Measurements from ENCODE around the gene CNKSR1. TPM values are rescaled to one million over a fixed set of nuclear protein-coding genes. Genes with fewer than 3 reads are reported as not detected.
A peak's percentile ranks its signal among the peaks of the same experiment; 100 is the strongest.

CNKSR1 gene
- total and polyA plus RNA-seq, 2 donors (not counting 1 experiment from before 2014, with no cell fraction given) = 3.7 to 5.8 TPM

GRCh38 chr1:26162220-26162709, 15.0 kb upstream of the CNKSR1 start:
- H3K4me3 ChIP-seq (ENCODE audit: control extremely low read depth in 1 of 5, extremely low read depth in 1 of 5, insufficient read depth in 1 of 5, low read depth in 2 of 5, low read length in 4 of 5) = peak overlapping the region in 3 of 5 experiments; percentile 23 to 47 (median 27)
- ChIA-PET POLR2A (no interaction called here), CTCF (interaction anchor here (0.9 to 2.1 kb wide), 4 partner anchors 9 to 57 kb away, joined by 3 to 8 read pairs (median 6); no protein-coding TSS in a partner anchor)
- Mint-ChIP-seq H3K27ac (no peak overlapping the region), H3K4me3 (peak overlapping the region; percentile 75), H3K4me1 (peaks cover 12% of the 10 kb centered on the region), H3K9me3 (ENCODE audit: insufficient read depth) (no peaks in the 10 kb centered on the region), H3K27me3 (peaks cover 24% of the 10 kb centered on the region)
- peaks cover 23% of the 10 kb centered on the region in 2 donors for H3K4me1 ChIP-seq (ENCODE audit: control insufficient read depth in 2 of 2, insufficient read depth in 2 of 2, low read length in 2 of 2)
- H3K79me2 ChIP-seq (ENCODE audit: control insufficient read depth, insufficient read depth, low read length) = no peaks in the 10 kb centered on the region
- ATAC-seq (ENCODE audit: low read depth) = no peak
- DNase-seq = no peak
- no peaks in the 10 kb centered on the region for H4K20me1 ChIP-seq (ENCODE audit: control insufficient read depth, insufficient read depth, low read length, poor library complexity, severe bottlenecking)
- H3K27me3 ChIP-seq (replicated peaks in 1 of 4; ENCODE audit: control extremely low read depth in 1 of 4, control insufficient read depth in 3 of 4, insufficient read depth in 4 of 4, low read length in 3 of 4) = peaks cover 0 to 58% (median 22%) of the 10 kb centered on the region in 4 experiments
- H3K36me3 ChIP-seq (replicated peaks in 1 of 2; ENCODE audit: control extremely low read depth in 1 of 2, control insufficient read depth in 1 of 2, extremely low read depth in 1 of 2, insufficient read depth in 2 of 2, low read length in 1 of 2) = no peaks in the 10 kb centered on the region
- H3K27ac ChIP-seq (ENCODE audit: low read length in 2 of 2) = no peak overlapping the region
- H3K9me3 ChIP-seq (ENCODE audit: control extremely low read depth in 1 of 3, control insufficient read depth in 2 of 3, insufficient read depth in 1 of 3, low read length in 2 of 3) = peaks cover 0 to 3% (median 0%) of the 10 kb centered on the region in 3 donors
- TF ChIP-seq CTCF (IDR thresholded peaks at IDR 0.05) (no peak), EZH2 (IDR thresholded peaks at IDR 0.05; ENCODE audit: borderline replicate concordance, insufficient read depth, low read depth, low read length, poor library complexity, severe bottlenecking) (no peak)
- H2AFZ ChIP-seq (ENCODE audit: insufficient read depth, low read depth, low read length, poor library complexity, severe bottlenecking) = peak overlapping the region; percentile 75
- intact Hi-C loops (cut with micrococcal nuclease) = loop anchor here (5.0 kb wide), 1 partner anchor 125 kb away; no protein-coding TSS in a partner anchor
- peak overlapping the region; percentile 83 for H3K4me2 ChIP-seq (replicated peaks; ENCODE audit: low read depth, low read length, poor library complexity, severe bottlenecking)
- no peak overlapping the region for H3K9ac ChIP-seq (ENCODE audit: low read length)
- WGBS (ENCODE audit: insufficient coverage) = 30% methylated on average over 18 of the region's 21 CpGs

GRCh38 chr1:26163684-26164035, 13.6 kb upstream of the CNKSR1 start:
- no peaks in the 10 kb centered on the region for H3K9me3 Mint-ChIP-seq (ENCODE audit: insufficient read depth)
- H3K4me1 Mint-ChIP-seq = peaks cover 12% of the 10 kb centered on the region
- Histone ChIP-seq H3K9ac (ENCODE audit: low read length) (peak overlapping the region; percentile 55), H4K20me1 (ENCODE audit: control insufficient read depth, insufficient read depth, low read length, poor library complexity, severe bottlenecking) (no peaks in the 10 kb centered on the region), H3K4me1 (ENCODE audit: control insufficient read depth in 2 of 2, insufficient read depth in 2 of 2, low read length in 2 of 2) (peaks cover 23% of the 10 kb centered on the region in 2 donors), H3K4me3 (ENCODE audit: control extremely low read depth in 1 of 5, extremely low read depth in 1 of 5, insufficient read depth in 1 of 5, low read depth in 2 of 5, low read length in 4 of 5) (peak overlapping the region in 4 of 5 experiments; percentile 6 to 52 (median 43)), H2AFZ (ENCODE audit: insufficient read depth, low read depth, low read length, poor library complexity, severe bottlenecking) (peak overlapping the region; percentile 83), H3K4me2 (replicated peaks; ENCODE audit: low read depth, low read length, poor library complexity, severe bottlenecking) (peak overlapping the region; percentile 93), H3K79me2 (ENCODE audit: control insufficient read depth, insufficient read depth, low read length) (no peaks in the 10 kb centered on the region), H3K9me3 (ENCODE audit: control extremely low read depth in 1 of 3, control insufficient read depth in 2 of 3, insufficient read depth in 1 of 3, low read length in 2 of 3) (peaks cover 0 to 3% (median 0%) of the 10 kb centered on the region in 3 donors), H3K36me3 (replicated peaks in 1 of 2; ENCODE audit: control extremely low read depth in 1 of 2, control insufficient read depth in 1 of 2, extremely low read depth in 1 of 2, insufficient read depth in 2 of 2, low read length in 1 of 2) (no peaks in the 10 kb centered on the region), H3K27ac (ENCODE audit: low read length in 2 of 2) (no peak overlapping the region), H3K27me3 (replicated peaks in 1 of 4; ENCODE audit: control extremely low read depth in 1 of 4, control insufficient read depth in 3 of 4, insufficient read depth in 4 of 4, low read length in 3 of 4) (peaks cover 0 to 44% (median 17%) of the 10 kb centered on the region in 4 experiments)
- DNase-seq (no peak), ATAC-seq (ENCODE audit: low read depth) (no peak)
- intact Hi-C loops (cut with micrococcal nuclease) = loop anchor here (1.0 to 5.0 kb wide), 2 partner anchors 58 to 126 kb away; no protein-coding TSS in a partner anchor
- no peak overlapping the region for H3K27ac Mint-ChIP-seq
- H3K27me3 Mint-ChIP-seq = peaks cover 15% of the 10 kb centered on the region
- 72% methylated on average over 9 of the region's 9 CpGs for WGBS (ENCODE audit: insufficient coverage)
- TF ChIP-seq EZH2 (IDR thresholded peaks at IDR 0.05; ENCODE audit: borderline replicate concordance, insufficient read depth, low read depth, low read length, poor library complexity, severe bottlenecking) = no peak
- TF ChIP-seq CTCF (IDR thresholded peaks at IDR 0.05) = no peak
- POLR2A ChIA-PET = interaction anchor here (0.6 kb wide), 1 partner anchor 736 kb away, joined by 3 read pairs; no protein-coding TSS in a partner anchor
- CTCF ChIA-PET = interaction anchor here (0.6 to 1.2 kb wide), 7 partner anchors 14 to 395 kb away, joined by 3 to 5 read pairs (median 4); no protein-coding TSS in a partner anchor
- peak overlapping the region; percentile 52 for H3K4me3 Mint-ChIP-seq

All from B cell (primary cell).